Dedifferentiated amniotic fluid mesenchymal stem cell (primary cell): Measurements from ENCODE around the gene DIDO1.
"Not testable (repeated sequence)": the region's sequence is repeated elsewhere in the genome, so short reads cannot be mapped to it uniquely, and the experiment has no call there.

Experiments used
- DNase-seq: peaks from one replicate; pipeline ENCODE4 v3.0.0-alpha.2; 2016; ENCODE audit errors: extremely low spot score

Gene DIDO1

GRCh38 chr20:62962891-62963613 lies 36.7 kb upstream of the DIDO1 start:
- no peak for DNase-seq

DNA sequence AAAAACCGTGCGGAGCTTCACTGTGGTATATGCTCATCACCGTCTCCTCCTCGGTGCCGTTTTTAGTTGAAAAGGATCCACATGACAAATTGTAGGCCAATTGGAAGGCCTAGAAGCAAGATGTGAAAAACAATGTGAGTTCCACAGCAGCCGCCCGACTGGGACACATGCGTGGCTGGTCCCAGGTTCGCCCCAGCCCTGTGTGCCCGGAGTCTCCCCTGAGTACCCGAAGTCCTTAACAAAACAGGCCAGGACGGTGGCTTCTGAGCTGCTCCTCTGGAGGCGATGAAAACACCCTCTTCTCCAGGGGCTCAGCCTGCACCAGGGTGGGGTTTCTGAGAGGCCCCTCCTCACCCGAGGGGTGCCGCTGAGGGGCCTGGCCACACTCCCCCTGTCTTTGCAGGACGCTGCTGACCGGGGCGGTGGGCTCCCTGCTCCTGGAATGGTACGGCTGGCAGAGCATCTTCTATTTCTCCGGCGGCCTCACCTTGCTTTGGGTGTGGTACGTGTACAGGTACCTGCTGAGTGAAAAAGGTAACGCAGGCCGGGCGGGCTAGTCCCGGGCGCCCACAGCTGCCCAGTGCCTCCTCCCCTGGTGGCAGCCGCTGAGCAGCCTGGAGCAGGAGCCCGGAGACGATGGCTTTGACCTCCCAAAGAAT lies 36.0 kb upstream of the DIDO1 start:
- DNase-seq, result no peak

- DNase-seq, result no peak
Observed at GRCh38 chr20:62961799-62962198, 35.5 kb upstream of the DIDO1 start.

- no peak for DNase-seq
Observed at GRCh38 chr20:62961310-62961783, 35.0 kb upstream of the DIDO1 start.

GRCh38 chr20:62960446-62961309 lies 34.4 kb upstream of the DIDO1 start:
- DNase-seq, result not testable (repeated sequence)

DNA sequence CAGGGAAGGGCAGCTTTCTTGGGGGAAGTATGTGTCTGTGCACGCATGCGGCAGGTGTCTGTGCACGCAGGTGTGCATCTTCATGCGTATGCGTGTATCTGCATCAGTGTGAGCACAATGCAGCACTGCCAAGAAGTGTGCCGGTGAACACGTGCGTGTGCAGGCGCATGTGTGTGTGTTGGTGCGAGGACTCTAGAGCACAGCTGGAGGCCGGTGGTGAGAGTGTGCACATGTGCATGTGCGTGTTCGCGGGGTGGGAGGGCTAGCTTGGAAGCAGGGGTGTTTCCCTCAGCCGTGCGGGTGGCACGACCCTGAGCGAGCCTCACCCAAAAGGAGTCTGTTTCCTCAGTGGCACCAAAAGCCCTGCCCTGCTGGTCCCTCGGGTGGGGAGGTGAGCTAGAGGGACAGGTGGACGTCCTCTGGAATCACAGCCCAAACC lies 33.7 kb upstream of the DIDO1 start:
- no peak for DNase-seq

- DNase-seq, result no peak
Observed at GRCh38 chr20:62959101-62959971, 33.0 kb upstream of the DIDO1 start.

DNA sequence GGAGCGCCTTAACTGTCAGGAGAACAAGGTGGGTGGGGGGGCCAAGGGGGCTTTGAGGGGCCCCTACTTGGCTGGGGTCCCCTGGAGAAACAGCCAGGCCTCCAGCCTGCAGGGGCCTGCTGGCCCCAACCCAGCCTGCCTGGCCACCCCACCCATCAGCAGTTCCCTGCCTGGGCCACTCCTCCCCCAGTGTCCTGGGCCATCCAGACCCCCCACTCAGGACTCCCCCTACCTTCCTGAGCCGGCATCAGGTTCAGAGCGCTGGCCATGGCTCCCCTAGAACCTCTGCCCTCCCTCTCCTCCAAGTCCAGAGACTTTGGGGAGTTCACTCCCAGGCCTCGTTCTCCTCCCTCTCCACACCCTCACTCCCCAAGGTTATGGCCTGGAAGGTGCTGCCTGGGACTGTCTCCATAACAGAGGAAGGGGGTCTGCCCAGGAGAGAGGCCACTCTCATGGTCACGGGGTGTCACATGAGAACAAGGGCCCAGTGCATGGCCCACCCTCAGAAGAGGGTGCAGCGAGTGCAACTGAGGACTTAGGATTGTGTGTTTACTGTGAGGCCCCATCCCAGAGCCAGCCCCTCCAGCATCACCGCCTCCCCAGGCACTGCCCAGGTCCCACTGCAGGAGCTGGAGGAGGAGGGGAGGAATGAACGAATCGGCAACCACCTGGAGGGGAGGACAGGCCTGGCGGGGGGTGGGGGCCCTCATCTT lies 32.2 kb upstream of the DIDO1 start:
- DNase-seq, result no peak

GRCh38 chr20:62957136-62958117 lies 31.1 kb upstream of the DIDO1 start:
- no peak for DNase-seq

GRCh38 chr20:62956387-62957135 lies 30.3 kb upstream of the DIDO1 start:
- no peak for DNase-seq

DNA sequence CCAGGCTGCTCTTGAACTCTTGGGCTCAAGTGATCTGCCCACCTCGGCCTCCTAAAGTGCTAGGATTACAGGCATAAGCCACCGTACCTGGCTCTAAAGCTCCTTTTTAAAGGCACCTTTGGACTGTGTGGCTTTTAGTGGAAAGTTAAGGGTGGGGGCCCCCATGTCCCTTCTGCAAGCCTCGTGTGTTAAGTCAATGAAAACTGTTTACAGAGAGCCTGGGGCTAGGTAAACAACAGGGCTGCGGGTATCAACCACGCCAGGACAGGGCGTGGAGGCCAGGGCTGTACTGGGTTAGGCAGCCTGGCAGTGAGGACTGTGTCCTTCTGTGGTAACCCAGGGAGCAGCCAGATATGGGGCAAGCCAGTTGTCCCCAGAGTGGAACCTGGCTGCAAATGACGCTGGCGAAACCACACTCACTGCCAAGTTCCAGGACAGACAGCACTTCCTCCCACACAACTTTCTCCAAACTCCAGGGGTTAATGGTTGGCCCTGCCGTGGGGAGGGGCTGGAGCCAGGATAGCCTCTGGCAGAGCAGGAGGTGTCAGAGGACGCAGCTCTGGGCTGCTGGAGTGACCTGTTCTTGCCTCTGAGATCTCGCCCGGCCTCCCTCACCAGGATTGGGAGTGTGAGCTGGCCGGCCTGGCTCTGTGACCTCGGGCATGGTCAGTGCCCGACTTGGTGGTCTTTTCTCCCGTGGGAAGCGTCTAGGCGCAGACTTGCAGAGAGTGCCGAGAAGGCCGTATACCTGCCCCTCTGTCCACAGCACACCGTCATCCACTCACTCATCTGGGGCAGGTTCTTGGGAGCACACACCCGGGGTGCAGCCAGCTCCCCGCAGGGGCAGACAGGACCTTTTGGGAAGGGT lies 29.4 kb upstream of the DIDO1 start:
- DNase-seq, result no peak

DNA sequence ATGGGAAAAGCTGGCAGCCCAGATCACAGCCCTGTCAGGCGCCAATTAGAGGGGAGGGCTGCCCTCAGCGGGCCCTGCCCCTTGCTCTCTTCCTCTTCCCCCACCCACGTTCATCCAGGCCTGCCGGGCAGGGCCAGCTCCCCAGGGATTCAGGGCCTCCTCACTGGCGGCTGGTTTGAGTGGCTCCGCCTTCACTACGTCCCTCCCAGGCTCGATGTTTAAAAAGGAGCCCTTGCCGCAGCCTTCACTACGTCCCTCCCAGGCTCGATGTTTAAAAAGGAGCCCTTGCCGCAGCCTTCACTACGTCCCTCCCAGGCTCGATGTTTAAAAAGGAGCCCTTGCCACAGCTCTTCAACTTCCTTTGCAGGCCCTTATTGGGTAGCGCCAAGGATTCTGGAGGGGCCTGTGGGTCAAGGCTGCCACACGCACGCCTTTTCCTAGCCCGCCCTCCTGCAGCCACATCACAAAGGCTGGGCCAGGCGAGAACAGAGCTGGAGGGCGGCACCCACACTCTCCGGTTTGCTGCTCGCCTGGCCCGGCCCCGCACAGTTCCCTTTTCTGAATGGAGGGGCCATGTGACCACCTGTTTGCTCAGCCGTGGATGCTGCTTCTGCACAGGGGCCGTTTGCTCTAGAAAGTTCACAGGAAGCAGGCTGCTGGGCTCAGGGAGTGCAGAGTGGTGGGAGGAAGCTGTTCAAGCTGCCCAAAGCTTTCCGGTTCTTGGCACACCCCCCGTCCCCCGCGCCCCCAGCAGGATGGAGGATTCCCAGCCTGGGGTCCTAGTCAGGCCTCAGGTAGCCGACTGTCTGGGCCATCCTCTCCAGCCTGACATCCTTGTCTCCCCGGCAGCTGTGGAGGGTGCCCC lies 27.8 kb upstream of the DIDO1 start:
- peak; percentile 20 for DNase-seq

DNA sequence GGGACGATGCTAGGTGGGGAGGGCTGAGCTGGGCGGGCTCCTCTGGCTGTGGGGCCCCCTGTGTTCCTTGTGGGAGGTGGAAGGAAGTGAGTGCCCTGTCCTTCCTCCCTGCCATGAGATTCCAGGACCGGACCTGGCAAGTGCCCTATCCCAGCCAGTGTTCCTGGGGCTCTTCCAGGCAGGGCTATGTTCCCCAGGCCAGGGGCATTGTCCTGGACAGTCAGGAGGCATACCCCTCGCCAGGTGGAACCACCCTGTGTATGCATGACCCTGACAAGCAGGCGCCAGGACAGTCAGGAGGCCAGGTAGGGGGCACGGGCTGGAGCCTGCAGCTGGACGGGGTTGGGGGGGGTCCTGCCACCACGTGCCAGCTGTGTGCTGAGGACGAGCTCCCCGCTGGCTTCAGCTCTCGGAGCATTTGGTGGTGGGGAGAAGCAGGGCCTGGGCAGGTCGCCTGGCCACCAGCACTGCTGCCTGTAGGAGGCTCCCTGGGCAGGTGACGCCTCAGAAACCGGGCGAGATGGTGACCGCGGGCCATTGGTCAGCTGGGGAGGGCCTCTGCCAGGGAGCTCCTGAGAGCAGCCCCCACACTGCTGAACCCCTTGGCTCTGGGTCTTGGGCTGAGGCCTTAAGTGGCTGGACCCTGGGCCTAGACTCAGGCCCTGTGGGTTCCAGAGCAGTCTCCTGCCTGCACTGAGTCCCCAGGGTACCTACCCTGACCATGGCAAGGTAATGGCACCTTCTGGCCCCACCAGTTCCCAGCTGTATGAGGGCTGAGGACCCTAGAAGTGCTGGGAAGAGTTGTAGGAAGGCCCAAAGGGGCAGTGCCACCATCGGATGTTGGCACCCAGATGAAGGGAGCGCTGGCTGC lies 26.9 kb upstream of the DIDO1 start:
- DNase-seq, result no peak

DNA sequence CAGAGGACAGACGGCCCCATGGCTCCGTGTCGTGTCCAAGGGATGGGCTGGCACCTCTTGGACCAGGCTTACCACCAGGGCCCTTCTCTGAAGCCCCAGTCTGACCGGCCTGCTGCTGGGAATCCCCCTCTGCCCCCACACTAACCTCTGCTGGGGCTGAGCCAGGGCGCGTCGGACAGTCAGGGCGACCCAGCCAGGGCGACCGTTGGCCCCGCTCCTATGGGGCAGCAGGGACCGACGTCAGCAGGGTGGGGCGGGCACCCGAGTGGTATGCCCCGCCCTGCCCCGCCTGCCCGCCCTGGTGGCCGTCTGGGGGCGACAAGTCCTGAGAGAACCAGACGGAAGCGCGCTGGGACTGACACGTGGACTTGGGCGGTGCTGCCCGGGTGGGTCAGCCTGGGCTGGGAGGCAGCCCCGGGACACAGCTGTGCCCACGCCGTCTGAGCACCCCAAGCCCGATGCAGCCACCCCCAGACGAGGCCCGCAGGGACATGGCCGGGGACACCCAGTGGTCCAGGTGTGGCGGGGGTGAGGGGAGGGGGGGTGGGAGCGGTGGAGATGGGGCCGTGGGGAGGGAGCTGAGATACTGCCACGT lies 26.2 kb upstream of the DIDO1 start, which contains the start of gene SLC17A9:
SLC17A9 (plus strand) TSS at position 337 of the 595 bp plus-strand sequence; CDS start at position 459, 122 bp downstream.
- DNase-seq, result no peak

DNA sequence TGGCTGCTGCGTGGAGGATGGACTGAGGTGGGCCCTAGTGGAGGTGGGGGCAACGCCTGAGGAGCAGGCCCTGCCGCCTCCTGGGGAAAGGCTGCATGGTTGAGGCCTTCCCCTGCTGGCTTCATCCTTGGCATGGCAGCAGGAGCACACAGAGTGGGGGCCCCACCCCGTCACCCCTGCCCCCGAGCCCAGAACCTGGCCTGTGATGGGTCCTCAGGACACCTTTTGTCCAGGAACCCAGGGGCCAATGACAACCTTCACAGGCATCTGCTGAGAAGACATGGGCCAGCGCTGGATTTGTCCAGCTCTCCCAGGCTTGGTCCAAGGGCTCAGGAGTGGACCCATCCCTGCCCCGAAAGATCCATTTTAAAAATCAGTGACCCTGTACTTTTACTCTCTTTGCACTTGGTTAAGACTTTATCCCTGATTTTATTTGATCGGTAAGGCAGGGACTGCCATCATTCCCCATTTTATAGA lies 25.6 kb upstream of the DIDO1 start:
- DNase-seq, result no peak
